ENCODE measurements around the gene STPG4. TPM values are rescaled to one million over a fixed set of nuclear protein-coding genes. Genes with fewer than 3 reads are reported as not detected.

The STPG4 gene
- total RNA-seq, 1 experiment from 2014 or later = not detected

DNA sequence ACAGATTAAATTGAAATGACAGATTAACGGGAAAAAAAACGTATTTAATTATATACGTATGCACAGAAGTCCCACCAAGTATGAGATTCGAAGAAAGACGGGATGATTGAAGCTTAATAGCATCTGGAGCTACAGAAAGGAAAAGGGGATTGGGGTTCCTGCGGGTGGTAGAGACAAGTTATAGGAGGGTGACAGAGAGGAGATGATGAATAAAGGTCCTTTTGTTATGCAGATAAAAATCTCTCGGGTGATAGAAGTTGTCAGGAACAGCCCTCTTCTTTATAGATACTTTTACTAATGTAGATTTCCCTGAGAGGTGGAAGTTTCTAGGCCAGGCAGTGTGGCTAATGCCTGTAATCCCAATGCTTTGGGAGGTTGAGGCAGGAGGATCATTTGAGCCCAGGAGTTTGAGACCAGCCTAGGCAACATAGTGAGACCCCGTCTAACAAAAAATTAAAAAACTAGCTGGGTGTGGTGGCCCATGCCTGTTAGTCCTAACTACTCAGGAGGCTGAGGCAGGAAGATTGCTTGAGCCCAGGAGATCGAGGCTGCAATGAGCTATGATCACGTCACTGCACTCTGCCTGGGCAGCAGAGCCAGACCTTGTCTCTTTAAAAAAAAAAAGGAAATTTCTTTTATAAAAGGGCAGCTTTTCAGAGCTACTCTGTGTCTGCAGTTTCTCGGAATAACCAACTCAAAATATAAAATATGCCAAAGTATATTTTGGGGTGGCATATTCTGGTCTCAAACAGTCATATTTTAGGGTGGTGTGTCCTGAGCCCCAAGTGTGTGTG is 113.0 kb downstream of the STPG4 start:
- H3K27ac Mint-ChIP-seq (ENCODE audit: low read depth, unreplicated experiment) = peak overlapping the region; percentile 94
- CTCF ChIA-PET = interaction anchor here (0.6 to 2.2 kb wide), 7 partner anchors 53 to 293 kb away, joined by 3 to 10 read pairs (median 4); no protein-coding TSS in a partner anchor

GRCh38 chr2:47041063-47041462 is 114.0 kb downstream of the STPG4 start:
- no peak overlapping the region for H3K27ac Mint-ChIP-seq (ENCODE audit: low read depth, unreplicated experiment)

More for the DNA sequence above, 113.0 kb downstream of the STPG4 start:
- Mint-ChIP-seq H3K4me3 (ENCODE audit: unreplicated experiment) (no peak overlapping the region), H3K9me3 (ENCODE audit: unreplicated experiment) (no peaks in the 10 kb centered on the region), H3K36me3 (ENCODE audit: insufficient read depth, unreplicated experiment) (peaks cover 27% of the 10 kb centered on the region), H3K4me1 (ENCODE audit: insufficient read depth, unreplicated experiment) (peaks cover 37% of the 10 kb centered on the region), H3K27me3 (ENCODE audit: insufficient read depth, unreplicated experiment) (no peaks in the 10 kb centered on the region)
- intact Hi-C loops (cut with micrococcal nuclease) = no loop called here
- TF ChIP-seq CTCF (IDR thresholded peaks at IDR 0.05; ENCODE audit: unreplicated experiment) = no peak
- BruUV-seq (replicated peaks) = no TSS peak
- POLR2A ChIA-PET = interaction anchor here (0.6 to 1.7 kb wide), 4 partner anchors 15 to 131 kb away, joined by 3 to 5 read pairs (median 4); no protein-coding TSS in a partner anchor
- no peak for DNase-seq (ENCODE audit: unreplicated experiment)

DNA sequence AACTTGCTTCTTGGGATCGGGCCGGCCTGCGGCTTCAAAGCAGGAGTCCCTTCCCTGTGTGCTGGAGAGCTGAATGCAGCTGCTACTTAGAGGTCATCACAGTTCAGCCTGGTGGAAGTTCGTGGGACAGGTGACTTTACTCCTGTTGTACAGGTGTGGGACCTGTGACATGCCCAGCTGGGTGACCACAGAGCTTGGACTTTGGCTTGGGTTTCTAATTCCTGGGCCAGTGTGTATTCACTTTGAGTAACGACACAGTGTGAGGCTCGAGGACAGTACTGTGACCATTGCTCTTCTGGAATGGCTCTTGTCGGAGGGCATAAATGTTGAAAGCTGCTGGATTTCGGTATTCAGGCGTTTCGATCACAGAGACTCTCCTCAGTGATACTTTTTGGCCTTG is 114.5 kb downstream of the STPG4 start:
- intact Hi-C loops (cut with micrococcal nuclease) = no loop called here
- Mint-ChIP-seq H3K4me3 (ENCODE audit: unreplicated experiment) (no peak overlapping the region), H3K4me1 (ENCODE audit: insufficient read depth, unreplicated experiment) (peaks cover 33% of the 10 kb centered on the region), H3K36me3 (ENCODE audit: insufficient read depth, unreplicated experiment) (peaks cover 34% of the 10 kb centered on the region), H3K9me3 (ENCODE audit: unreplicated experiment) (no peaks in the 10 kb centered on the region), H3K27ac (ENCODE audit: low read depth, unreplicated experiment) (peak overlapping the region; percentile 35), H3K27me3 (ENCODE audit: insufficient read depth, unreplicated experiment) (no peaks in the 10 kb centered on the region)
- no TSS peak for BruUV-seq (replicated peaks)
- no peak for TF ChIP-seq CTCF (IDR thresholded peaks at IDR 0.05; ENCODE audit: unreplicated experiment)
- POLR2A ChIA-PET = no interaction called here
- no peak for DNase-seq (ENCODE audit: unreplicated experiment)
- CTCF ChIA-PET = interaction anchor here (1.2 kb wide), 1 partner anchor 295 kb away, joined by 5 read pairs; no protein-coding TSS in a partner anchor

More at GRCh38 chr2:47041063-47041462, 114.0 kb downstream of the STPG4 start:
- CTCF ChIA-PET = interaction anchor here (0.6 to 1.2 kb wide), 3 partner anchors 61 to 294 kb away, joined by 3 to 7 read pairs (median 5); no protein-coding TSS in a partner anchor
- no TSS peak for BruUV-seq (replicated peaks)
- TF ChIP-seq CTCF (IDR thresholded peaks at IDR 0.05; ENCODE audit: unreplicated experiment) = no peak
- Mint-ChIP-seq H3K4me3 (ENCODE audit: unreplicated experiment) (no peak overlapping the region), H3K27me3 (ENCODE audit: insufficient read depth, unreplicated experiment) (no peaks in the 10 kb centered on the region), H3K36me3 (ENCODE audit: insufficient read depth, unreplicated experiment) (peaks cover 31% of the 10 kb centered on the region), H3K4me1 (ENCODE audit: insufficient read depth, unreplicated experiment) (peaks cover 37% of the 10 kb centered on the region), H3K9me3 (ENCODE audit: unreplicated experiment) (no peaks in the 10 kb centered on the region)
- POLR2A ChIA-PET = interaction anchor here (0.6 kb wide), 1 partner anchor 130 kb away, joined by 3 read pairs; no protein-coding TSS in a partner anchor
- DNase-seq (ENCODE audit: unreplicated experiment) = no peak
- intact Hi-C loops (cut with micrococcal nuclease) = no loop called here

GRCh38 chr2:47039913-47040562 is 115.1 kb downstream of the STPG4 start:
- POLR2A ChIA-PET = no interaction called here
- intact Hi-C loops (cut with micrococcal nuclease) = no loop called here
- peaks cover 38% of the 10 kb centered on the region for H3K4me1 Mint-ChIP-seq (ENCODE audit: insufficient read depth, unreplicated experiment)
- no peak for DNase-seq (ENCODE audit: unreplicated experiment)
- H3K27me3 Mint-ChIP-seq (ENCODE audit: insufficient read depth, unreplicated experiment) = no peaks in the 10 kb centered on the region
- H3K36me3 Mint-ChIP-seq (ENCODE audit: insufficient read depth, unreplicated experiment) = peaks cover 34% of the 10 kb centered on the region
- CTCF ChIA-PET = interaction anchor here (0.7 kb wide), 1 partner anchor 291 kb away, joined by 3 read pairs; no protein-coding TSS in a partner anchor
- TF ChIP-seq CTCF (IDR thresholded peaks at IDR 0.05; ENCODE audit: unreplicated experiment) = no peak
- no peak overlapping the region for H3K4me3 Mint-ChIP-seq (ENCODE audit: unreplicated experiment)
- H3K9me3 Mint-ChIP-seq (ENCODE audit: unreplicated experiment) = no peaks in the 10 kb centered on the region
- H3K27ac Mint-ChIP-seq (ENCODE audit: low read depth, unreplicated experiment) = peak overlapping the region; percentile 35
- BruUV-seq (replicated peaks) = no TSS peak

All from MCF 10A (cell line).